ENCODE results near the gene HSP90B1. TPM values are rescaled to one million over a fixed set of nuclear protein-coding genes. Genes with fewer than 3 reads are reported as not detected.

The HSP90B1 gene
- polyA plus RNA-seq, 4 donors: 205 to 928 (median 450) TPM

DNA sequence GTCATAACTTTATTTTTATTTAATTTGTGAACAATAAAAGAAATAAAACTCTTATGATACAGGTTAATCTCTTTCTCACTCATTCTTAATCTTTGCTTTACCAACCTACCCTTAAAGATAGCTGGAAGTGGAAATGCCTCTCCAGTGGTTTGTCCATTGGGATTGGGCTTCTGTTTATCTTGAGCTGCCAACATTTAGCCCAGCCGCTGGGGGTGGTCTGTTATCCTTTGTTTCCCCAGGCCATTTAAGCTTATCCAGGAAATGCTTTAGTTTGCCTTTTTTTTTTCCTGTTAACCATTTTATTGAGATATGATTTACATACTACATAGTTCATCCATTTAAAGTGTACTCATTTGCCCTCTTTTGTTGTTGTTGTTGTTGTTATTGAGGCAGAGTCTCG is 43.7 kb downstream of the HSP90B1 start:
- Histone ChIP-seq H3K4me1 (ENCODE audit: control insufficient read depth in 3 of 3, insufficient read depth in 2 of 3, low read depth in 1 of 3, low read length in 2 of 3) (peaks cover 0 to 5% (median 0%) of the 10 kb centered on the region in 3 donors), H3K27ac (ENCODE audit: low read depth in 1 of 3, low read length in 2 of 3) (no peak overlapping the region), H3K27me3 (ENCODE audit: control insufficient read depth in 3 of 3, insufficient read depth in 3 of 3, low read length in 3 of 3) (no peaks in the 10 kb centered on the region), H3K36me3 (ENCODE audit: control insufficient read depth in 3 of 3, insufficient read depth in 2 of 3, low read depth in 1 of 3, low read length in 3 of 3) (peaks cover 2 to 34% (median 4%) of the 10 kb centered on the region in 3 donors), H3K9me3 (ENCODE audit: control insufficient read depth in 2 of 2, insufficient read depth in 1 of 2, low read depth in 1 of 2, low read length in 1 of 2) (no peaks in the 10 kb centered on the region), H3K4me3 (ENCODE audit: low read depth in 1 of 3, low read length in 3 of 3) (no peak overlapping the region)
- 72% methylated on average over 2 of the region's 2 CpGs for WGBS, 3 donors
- FAIRE-seq: no peak
- no peak for DNase-seq

DNA sequence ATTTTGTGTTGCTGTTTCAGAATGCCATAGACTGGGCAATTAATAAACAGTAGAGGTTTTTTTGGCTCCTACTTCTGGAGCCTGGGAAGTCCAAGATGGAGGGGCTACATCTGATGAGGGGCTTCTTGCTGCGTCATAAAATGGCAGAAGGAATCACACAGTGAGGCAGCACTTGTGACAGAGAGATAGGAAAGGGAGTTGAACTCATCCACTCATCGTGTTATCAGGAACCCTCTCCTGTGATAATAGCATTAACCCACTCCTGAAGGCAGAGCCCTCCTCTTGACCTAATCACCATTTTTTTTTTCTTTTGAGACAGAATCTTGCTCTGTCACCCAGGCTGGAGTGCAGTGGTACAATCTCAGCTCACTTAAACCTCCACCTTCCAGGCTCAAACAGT is 45.2 kb downstream of the HSP90B1 start:
- Histone ChIP-seq H3K9me3 (ENCODE audit: control insufficient read depth in 2 of 2, insufficient read depth in 1 of 2, low read depth in 1 of 2, low read length in 1 of 2) (no peaks in the 10 kb centered on the region), H3K4me1 (ENCODE audit: control insufficient read depth in 3 of 3, insufficient read depth in 2 of 3, low read depth in 1 of 3, low read length in 2 of 3) (peaks cover 0 to 3% (median 0%) of the 10 kb centered on the region in 3 donors), H3K36me3 (ENCODE audit: control insufficient read depth in 3 of 3, insufficient read depth in 2 of 3, low read depth in 1 of 3, low read length in 3 of 3) (peaks cover 7 to 33% (median 7%) of the 10 kb centered on the region in 3 donors), H3K27me3 (ENCODE audit: control insufficient read depth in 3 of 3, insufficient read depth in 3 of 3, low read length in 3 of 3) (no peaks in the 10 kb centered on the region), H3K27ac (ENCODE audit: low read depth in 1 of 3, low read length in 2 of 3) (no peak overlapping the region), H3K4me3 (ENCODE audit: low read depth in 1 of 3, low read length in 3 of 3) (no peak overlapping the region)
- WGBS, 3 donors: 77 to 86% (median 83%) methylated on average over 2 of the region's 2 CpGs
- DNase-seq (no peak), FAIRE-seq (no peak)

DNA sequence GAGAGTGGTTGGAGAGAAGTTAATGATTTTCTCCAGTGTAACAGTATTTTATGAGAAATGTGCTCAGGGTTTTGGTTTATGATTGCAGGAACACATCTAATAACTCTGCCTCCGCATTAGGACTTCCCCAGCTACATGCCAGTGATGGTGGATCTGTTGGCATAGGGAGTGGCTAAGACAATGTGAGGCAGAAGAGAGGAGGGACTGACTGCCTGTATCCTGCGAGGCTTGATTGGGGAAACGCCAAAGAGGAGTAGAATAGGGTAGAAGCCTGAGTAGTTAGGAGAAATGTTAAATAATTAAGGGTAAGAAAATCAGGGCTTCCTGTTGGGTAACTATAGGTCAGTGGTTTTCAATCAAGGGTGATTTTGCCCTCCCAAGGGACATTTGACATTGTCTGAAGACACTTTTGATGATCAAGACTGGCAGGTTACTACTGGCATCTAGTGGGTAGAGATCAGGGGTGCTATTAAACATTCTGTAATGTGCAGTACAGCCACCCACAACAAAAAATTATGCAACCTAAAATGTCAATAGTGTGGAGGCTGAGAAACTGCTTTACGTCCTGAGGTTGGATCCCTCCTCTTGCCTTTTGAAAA is 48.3 kb downstream of the HSP90B1 start:
- Histone ChIP-seq H3K27ac (ENCODE audit: low read depth in 1 of 3, low read length in 2 of 3) (no peak overlapping the region), H3K4me1 (ENCODE audit: control insufficient read depth in 3 of 3, insufficient read depth in 2 of 3, low read depth in 1 of 3, low read length in 2 of 3) (peaks cover 0 to 3% (median 0%) of the 10 kb centered on the region in 3 donors), H3K4me3 (ENCODE audit: low read depth in 1 of 3, low read length in 3 of 3) (no peak overlapping the region), H3K9me3 (ENCODE audit: control insufficient read depth in 2 of 2, insufficient read depth in 1 of 2, low read depth in 1 of 2, low read length in 1 of 2) (no peaks in the 10 kb centered on the region), H3K36me3 (ENCODE audit: control insufficient read depth in 3 of 3, insufficient read depth in 2 of 3, low read depth in 1 of 3, low read length in 3 of 3) (peaks cover 11 to 41% (median 15%) of the 10 kb centered on the region in 3 donors), H3K27me3 (ENCODE audit: control insufficient read depth in 3 of 3, insufficient read depth in 3 of 3, low read length in 3 of 3) (no peaks in the 10 kb centered on the region)
- no peak for FAIRE-seq
- 83 to 93% (median 89%) methylated on average over 4 of the region's 4 CpGs for WGBS, 3 donors
- DNase-seq: no peak

DNA sequence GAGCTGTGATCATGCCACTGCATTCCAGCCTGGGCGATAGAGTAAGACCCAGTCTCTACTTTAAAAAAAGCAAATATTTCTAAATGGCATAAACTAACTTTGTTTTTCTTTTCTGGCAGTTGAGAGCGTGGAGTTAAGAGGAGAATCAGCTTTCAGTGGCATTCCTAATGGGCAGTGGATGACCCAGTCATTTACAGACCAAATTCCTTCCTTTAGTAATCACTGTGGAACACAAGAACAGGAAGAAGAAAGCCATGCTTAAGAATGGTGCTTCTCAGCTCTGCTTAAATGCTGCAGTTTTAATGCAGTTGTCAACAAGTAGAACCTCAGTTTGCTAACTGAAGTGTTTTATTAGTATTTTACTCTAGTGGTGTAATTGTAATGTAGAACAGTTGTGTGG is 56.6 kb downstream of the HSP90B1 start:
- FAIRE-seq: no peak
- 83 to 96% (median 93%) methylated on average over 2 of the region's 2 CpGs for WGBS, 3 donors
- Histone ChIP-seq H3K27me3 (ENCODE audit: control insufficient read depth in 3 of 3, insufficient read depth in 3 of 3, low read length in 3 of 3) (no peaks in the 10 kb centered on the region), H3K27ac (ENCODE audit: low read depth in 1 of 3, low read length in 2 of 3) (no peak overlapping the region), H3K4me3 (ENCODE audit: low read depth in 1 of 3, low read length in 3 of 3) (no peak overlapping the region), H3K36me3 (ENCODE audit: control insufficient read depth in 3 of 3, insufficient read depth in 2 of 3, low read depth in 1 of 3, low read length in 3 of 3) (peaks cover 12 to 21% (median 17%) of the 10 kb centered on the region in 3 donors), H3K9me3 (ENCODE audit: control insufficient read depth in 2 of 2, insufficient read depth in 1 of 2, low read depth in 1 of 2, low read length in 1 of 2) (no peaks in the 10 kb centered on the region), H3K4me1 (ENCODE audit: control insufficient read depth in 3 of 3, insufficient read depth in 2 of 3, low read depth in 1 of 3, low read length in 2 of 3) (no peaks in the 10 kb centered on the region)
- DNase-seq: no peak

DNA sequence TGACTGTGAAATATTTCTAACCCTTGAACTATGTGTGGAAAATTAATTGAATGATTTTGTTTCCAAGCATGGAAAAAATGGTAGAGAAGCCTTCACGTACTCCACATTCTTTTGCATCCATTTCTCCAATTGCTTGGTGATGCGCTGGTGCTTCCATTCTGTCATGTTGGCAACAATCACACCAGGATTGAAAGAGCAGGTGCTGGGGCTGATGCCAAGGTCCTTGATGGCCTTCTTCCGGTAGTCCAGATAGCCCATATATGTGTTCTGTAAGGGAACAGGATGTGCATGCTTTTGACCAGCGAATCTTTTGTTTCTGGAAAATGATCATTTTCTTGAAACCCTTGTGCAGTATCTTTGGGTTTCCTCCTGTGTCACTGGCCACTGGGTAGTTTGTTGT is 64.0 kb downstream of the HSP90B1 start:
- 78 to 85% (median 82%) methylated on average over 4 of the region's 4 CpGs for WGBS, 3 donors

DNA sequence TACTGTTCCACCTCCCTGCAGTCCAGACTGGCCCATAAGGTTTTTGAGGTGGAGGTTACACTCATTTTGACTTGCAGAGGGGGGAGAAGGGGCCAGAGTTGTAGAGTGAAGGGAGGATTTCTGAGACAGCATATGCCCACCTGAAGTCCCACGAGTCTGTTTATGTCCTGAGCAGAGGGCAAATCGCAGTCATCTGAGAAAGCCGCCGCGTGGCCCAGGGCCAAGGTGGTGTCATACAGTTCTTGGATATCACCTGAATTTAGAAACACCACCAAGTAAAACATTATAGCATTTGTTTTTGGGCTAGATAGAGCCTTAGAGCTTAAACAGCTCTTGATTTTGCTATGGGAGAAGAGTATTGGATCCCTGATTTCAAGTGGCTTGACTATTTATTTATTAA is 66.4 kb downstream of the HSP90B1 start:
- FAIRE-seq (no peak), DNase-seq (no peak)
- Histone ChIP-seq H3K27me3 (ENCODE audit: control insufficient read depth in 3 of 3, insufficient read depth in 3 of 3, low read length in 3 of 3) (peaks cover 0 to 3% (median 0%) of the 10 kb centered on the region in 3 donors), H3K9me3 (ENCODE audit: control insufficient read depth in 2 of 2, insufficient read depth in 1 of 2, low read depth in 1 of 2, low read length in 1 of 2) (no peaks in the 10 kb centered on the region), H3K36me3 (ENCODE audit: control insufficient read depth in 3 of 3, insufficient read depth in 2 of 3, low read depth in 1 of 3, low read length in 3 of 3) (peaks cover 0 to 2% (median 0%) of the 10 kb centered on the region in 3 donors), H3K27ac (ENCODE audit: low read depth in 1 of 3, low read length in 2 of 3) (no peak overlapping the region), H3K4me3 (ENCODE audit: low read depth in 1 of 3, low read length in 3 of 3) (no peak overlapping the region), H3K4me1 (ENCODE audit: control insufficient read depth in 3 of 3, insufficient read depth in 2 of 3, low read depth in 1 of 3, low read length in 2 of 3) (no peaks in the 10 kb centered on the region)
- WGBS, 3 donors: 56 to 85% (median 60%) methylated on average over 5 of the region's 5 CpGs

More for the DNA sequence above, 64.0 kb downstream of the HSP90B1 start:
- Histone ChIP-seq H3K27me3 (ENCODE audit: control insufficient read depth in 3 of 3, insufficient read depth in 3 of 3, low read length in 3 of 3) (peaks cover 0 to 3% (median 0%) of the 10 kb centered on the region in 3 donors), H3K9me3 (ENCODE audit: control insufficient read depth in 2 of 2, insufficient read depth in 1 of 2, low read depth in 1 of 2, low read length in 1 of 2) (no peaks in the 10 kb centered on the region), H3K27ac (ENCODE audit: low read depth in 1 of 3, low read length in 2 of 3) (peak overlapping the region in 1 of 3 donors; percentile 32), H3K36me3 (ENCODE audit: control insufficient read depth in 3 of 3, insufficient read depth in 2 of 3, low read depth in 1 of 3, low read length in 3 of 3) (peaks cover 1 to 2% (median 2%) of the 10 kb centered on the region in 3 donors), H3K4me1 (ENCODE audit: control insufficient read depth in 3 of 3, insufficient read depth in 2 of 3, low read depth in 1 of 3, low read length in 2 of 3) (no peaks in the 10 kb centered on the region), H3K4me3 (ENCODE audit: low read depth in 1 of 3, low read length in 3 of 3) (no peak overlapping the region)
- DNase-seq (no peak), FAIRE-seq (no peak)

DNA sequence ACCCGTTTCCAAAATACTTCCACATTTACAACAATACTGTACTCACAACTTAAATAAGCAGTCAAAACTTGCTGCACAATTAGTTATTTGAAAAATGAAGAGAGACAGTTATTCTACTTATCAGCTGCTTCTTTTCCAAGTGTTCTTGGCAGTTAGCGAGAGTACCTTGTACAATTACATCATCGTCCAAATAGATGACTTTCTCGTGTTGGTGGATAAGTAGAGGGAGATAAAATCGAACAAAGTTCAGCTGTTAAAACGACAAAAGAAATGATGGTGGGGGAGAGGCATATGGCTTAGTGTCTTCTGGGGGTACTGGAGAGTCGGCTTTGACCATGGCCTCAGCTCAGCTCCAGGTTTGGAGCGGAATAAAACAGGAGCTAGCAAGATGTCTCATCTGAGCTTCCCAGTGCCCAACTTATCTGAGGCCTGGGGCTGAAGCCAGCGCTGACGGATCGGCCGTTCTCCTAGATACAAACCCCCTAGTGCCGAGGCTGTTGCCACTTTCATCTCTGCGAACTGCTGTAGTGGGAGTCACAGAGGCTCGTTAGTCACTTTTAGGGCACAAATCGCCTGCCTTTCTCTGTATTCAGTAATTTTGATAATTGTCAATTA is 67.2 kb downstream of the HSP90B1 start:
- FAIRE-seq: no peak
- no peak overlapping the region for H3K27ac ChIP-seq (ENCODE audit: low read depth in 1 of 3, low read length in 2 of 3)
- WGBS, 3 donors: 25 to 58% (median 40%) methylated on average over 16 of the region's 16 CpGs
- H3K4me1 ChIP-seq (ENCODE audit: control insufficient read depth in 3 of 3, insufficient read depth in 2 of 3, low read depth in 1 of 3, low read length in 2 of 3): no peaks in the 10 kb centered on the region
- H3K27me3 ChIP-seq (ENCODE audit: control insufficient read depth in 3 of 3, insufficient read depth in 3 of 3, low read length in 3 of 3): peaks cover 0 to 3% (median 0%) of the 10 kb centered on the region in 3 donors
- DNase-seq: peak; percentile 28 to 59
- H3K9me3 ChIP-seq (ENCODE audit: control insufficient read depth in 2 of 2, insufficient read depth in 1 of 2, low read depth in 1 of 2, low read length in 1 of 2): no peaks in the 10 kb centered on the region
- H3K36me3 ChIP-seq (ENCODE audit: control insufficient read depth in 3 of 3, insufficient read depth in 2 of 3, low read depth in 1 of 3, low read length in 3 of 3): peaks cover 0 to 2% (median 0%) of the 10 kb centered on the region in 3 donors
- no peak overlapping the region for H3K4me3 ChIP-seq (ENCODE audit: low read depth in 1 of 3, low read length in 3 of 3)
